Urothelium cell line (cell line): ENCODE results near the gene KHSRP.

Experiments used
- DNase-seq: peaks from one replicate; pipeline ENCODE4 v3.0.0; 2011; ENCODE audit warnings: low spot score, mixed read lengths
- FAIRE-seq: peaks from 2 replicates; lab custom pipeline; 2011; peaks lifted over from hg19 to GRCh38; lab: Jason Lieb, UNC

The KHSRP gene

GRCh38 chr19:6393983-6394412 lies 30.6 kb downstream of the KHSRP start:
- no peak for DNase-seq
- no peak for FAIRE-seq

- FAIRE-seq (peak; percentile 53), DNase-seq (peak; percentile 95)
Measured at GRCh38 chr19:6393074-6393982, 31.3 kb downstream of the KHSRP start, which contains the start of gene GTF2F1. Gene GTF2F1 (minus strand): TSS chr19:6393164. CDS start chr19:6392995, 169 bp downstream.

- DNase-seq (no peak), FAIRE-seq (no peak)
Measured at GRCh38 chr19:6392221-6393073, 32.2 kb downstream of the KHSRP start.

- no peak for FAIRE-seq
- DNase-seq = no peak
Measured at GRCh38 chr19:6387372-6387771, 37.2 kb downstream of the KHSRP start.

GRCh38 chr19:6384381-6384780 lies 40.2 kb downstream of the KHSRP start:
- no peak for DNase-seq
- FAIRE-seq = no peak

GRCh38 chr19:6383188-6383587 lies 41.4 kb downstream of the KHSRP start:
- FAIRE-seq (no peak), DNase-seq (no peak)

GRCh38 chr19:6381030-6381750 lies 43.4 kb downstream of the KHSRP start:
- DNase-seq (no peak), FAIRE-seq (no peak)

- no peak for FAIRE-seq
- DNase-seq = no peak
Measured at GRCh38 chr19:6379744-6380143, 44.9 kb downstream of the KHSRP start.

- FAIRE-seq (no peak), DNase-seq (no peak)
Measured at GRCh38 chr19:6378486-6378885, 46.1 kb downstream of the KHSRP start.

- no peak for FAIRE-seq
- no peak for DNase-seq
Measured at GRCh38 chr19:6378041-6378440, 46.6 kb downstream of the KHSRP start.

- DNase-seq (no peak), FAIRE-seq (no peak)
Measured at GRCh38 chr19:6376512-6377190, 48.0 kb downstream of the KHSRP start.

GRCh38 chr19:6375411-6376010 lies 49.1 kb downstream of the KHSRP start, which contains the start of gene PSPN:
Gene PSPN (minus strand): TSS chr19:6375933. CDS start chr19:6375849, 84 bp downstream.
- FAIRE-seq (no peak), DNase-seq (no peak)

- no peak for DNase-seq
- no peak for FAIRE-seq
Measured at GRCh38 chr19:6374711-6375410, 49.8 kb downstream of the KHSRP start.

- DNase-seq = no peak
Measured at GRCh38 chr19:6374161-6374709, 50.4 kb downstream of the KHSRP start.

GRCh38 chr19:6373813-6374108 lies 50.9 kb downstream of the KHSRP start:
- no peak for FAIRE-seq
- DNase-seq = no peak

More at GRCh38 chr19:6374161-6374709, 50.4 kb downstream of the KHSRP start:
- no peak for FAIRE-seq

- peak; percentile 91 for DNase-seq
- peak; percentile 95 for FAIRE-seq
Measured at GRCh38 chr19:6373096-6373812, 51.4 kb downstream of the KHSRP start.

GRCh38 chr19:6372594-6373095 lies 52.0 kb downstream of the KHSRP start, which contains the start of gene ALKBH7:
Gene ALKBH7 (plus strand): TSS chr19:6372794. CDS start chr19:6372821, 27 bp downstream.
- FAIRE-seq (peak; percentile 20), DNase-seq (peak; percentile 91)

- no peak for DNase-seq
- no peak for FAIRE-seq
Measured at GRCh38 chr19:6364353-6364752, 60.3 kb downstream of the KHSRP start.
